GM18499 (cell line): Measurements from ENCODE around the gene ADCK2.
"Not testable (repeated sequence)": the region's sequence is repeated elsewhere in the genome, so short reads cannot be mapped to it uniquely, and the experiment has no call there.

ENCODE experiments used
- ATAC-seq: cut with Tn5 transposase; IDR thresholded peaks from one replicate; pipeline ENCODE4 v1.9.1; 2021; ENCODE audit warnings: moderate number of reproducible peaks; ENCODE audit not compliant: insufficient read depth, unreplicated experiment

The ADCK2 gene

DNA sequence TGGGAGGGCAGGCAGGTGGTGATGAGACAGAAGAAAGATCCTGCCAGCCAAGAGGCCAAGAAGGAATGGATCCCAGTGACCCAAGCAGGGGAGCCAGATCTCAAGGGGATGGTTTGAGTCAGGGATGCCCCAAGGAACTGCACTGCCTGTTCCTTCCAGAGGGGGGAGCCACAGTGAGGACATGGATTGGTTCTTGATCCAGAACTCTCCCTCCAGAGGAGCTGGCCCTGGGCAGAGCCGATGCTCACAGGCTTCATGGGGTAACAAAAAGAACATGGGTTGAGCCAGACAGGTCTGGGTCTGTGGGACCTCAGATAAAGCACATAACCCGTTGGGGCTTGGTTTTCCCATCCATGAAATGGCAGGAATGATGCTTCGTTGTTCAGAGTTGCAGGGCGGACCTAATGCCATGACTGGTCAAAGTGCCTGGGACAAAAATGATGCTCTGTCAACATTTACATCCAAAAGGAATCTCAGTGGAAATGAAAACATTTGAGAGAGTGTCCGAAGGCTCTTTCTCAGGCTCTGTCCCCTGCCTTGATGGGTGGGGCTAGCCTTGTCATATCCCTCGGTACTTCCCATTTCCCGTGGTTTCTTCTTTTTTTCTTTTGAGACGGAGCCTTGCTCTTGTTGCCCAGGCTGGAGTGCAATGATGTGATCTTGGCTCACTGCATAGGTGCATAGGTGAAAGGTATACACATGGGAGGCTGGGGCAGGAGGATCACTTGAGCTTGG, 27.4 kb upstream of the ADCK2 start:
- no peak for ATAC-seq

- ATAC-seq, result no peak
Observed at GRCh38 chr7:140646931-140647647, 25.7 kb upstream of the ADCK2 start.

- ATAC-seq, result no peak
Observed at GRCh38 chr7:140649556-140650205, 23.1 kb upstream of the ADCK2 start.

- no peak for ATAC-seq
Observed at GRCh38 chr7:140650367-140650766, 22.4 kb upstream of the ADCK2 start.

- ATAC-seq, result no peak
Observed at GRCh38 chr7:140653319-140654108, 19.2 kb upstream of the ADCK2 start.

DNA sequence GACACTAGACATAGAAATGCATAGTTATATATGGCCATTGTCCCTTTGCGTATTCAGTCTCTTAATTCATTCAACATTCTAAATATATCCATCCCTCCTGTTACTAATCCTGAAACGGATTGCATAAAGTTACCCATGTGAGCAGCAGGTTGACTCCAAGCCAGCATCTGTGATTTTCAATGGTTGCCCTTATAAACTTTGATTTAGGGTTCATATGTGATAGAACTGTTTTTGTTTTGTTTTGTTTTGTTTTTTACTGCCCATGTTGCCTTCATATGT, 18.7 kb upstream of the ADCK2 start:
- no peak for ATAC-seq

GRCh38 chr7:140654661-140655060, 18.1 kb upstream of the ADCK2 start:
- ATAC-seq, result no peak

GRCh38 chr7:140655511-140656408, 17.0 kb upstream of the ADCK2 start:
- ATAC-seq, result no peak

- no peak for ATAC-seq
Observed at GRCh38 chr7:140656548-140657515, 15.9 kb upstream of the ADCK2 start.

- no peak for ATAC-seq
Observed at GRCh38 chr7:140657891-140658290, 14.9 kb upstream of the ADCK2 start.

- ATAC-seq, result no peak
Observed at GRCh38 chr7:140659856-140660255, 12.9 kb upstream of the ADCK2 start.

DNA sequence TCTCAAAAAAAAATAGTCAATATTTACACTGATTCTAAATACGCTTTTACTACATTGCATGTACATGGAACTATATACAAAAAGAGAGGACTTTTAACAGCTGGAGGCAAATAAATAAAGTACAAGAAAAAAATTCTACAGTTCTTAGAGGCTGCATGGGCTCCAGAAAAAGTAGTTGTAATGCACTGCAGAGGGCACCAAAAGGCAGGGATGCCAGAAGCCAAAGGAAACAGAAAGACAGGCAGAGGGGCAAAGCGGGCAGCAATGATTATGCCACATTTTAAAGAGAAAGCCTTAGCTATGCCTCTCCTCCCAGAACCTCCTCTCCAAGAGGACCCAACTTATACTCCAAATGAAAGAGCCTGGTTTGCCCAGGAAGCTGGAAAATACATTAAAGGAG, 11.6 kb upstream of the ADCK2 start:
- ATAC-seq, result no peak

- ATAC-seq, result not testable (repeated sequence)
Observed at GRCh38 chr7:140662938-140663337, 9.8 kb upstream of the ADCK2 start.

DNA sequence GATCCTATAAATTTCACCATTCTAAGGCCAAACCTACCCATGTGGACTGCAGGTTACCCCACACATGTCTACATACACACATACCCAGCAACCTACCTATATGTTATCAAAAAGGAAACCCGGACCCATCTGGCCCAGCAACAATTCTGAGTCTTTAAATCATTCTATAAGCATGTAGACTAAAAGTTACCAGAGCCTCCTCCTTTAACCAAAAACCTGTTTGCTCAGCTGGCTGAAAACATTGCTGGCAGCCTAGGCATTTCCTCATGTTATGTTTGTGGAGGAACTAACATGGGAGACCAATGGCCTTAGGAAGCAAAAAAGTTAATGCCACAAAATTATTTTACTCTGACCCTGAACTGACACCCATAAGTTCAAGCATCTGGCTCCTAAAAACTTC, 5.3 kb upstream of the ADCK2 start:
- ATAC-seq, result no peak

- ATAC-seq, result no peak
Observed at GRCh38 chr7:140668641-140669040, 4.1 kb upstream of the ADCK2 start.

DNA sequence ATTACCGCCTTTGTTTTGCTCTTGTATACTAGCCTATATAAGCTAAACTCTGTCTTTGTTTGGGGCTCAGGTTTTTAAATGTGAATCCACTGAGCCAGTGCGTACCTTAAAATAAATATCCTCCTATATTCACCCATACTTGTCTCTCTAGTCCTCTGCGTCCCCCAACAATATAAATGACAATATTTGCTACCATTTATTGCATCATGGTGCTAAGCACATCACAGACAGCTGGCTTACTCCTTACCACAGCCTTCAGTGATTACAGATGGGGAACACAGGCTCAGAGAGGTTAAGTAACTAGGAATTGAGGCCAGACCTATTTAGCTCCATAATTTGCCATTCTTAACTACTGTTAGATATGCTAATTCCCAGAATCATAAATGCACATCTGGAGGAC, 3.4 kb upstream of the ADCK2 start:
- no peak for ATAC-seq

- ATAC-seq, result not testable (repeated sequence)
Observed at GRCh38 chr7:140669862-140670261, 2.9 kb upstream of the ADCK2 start.

- no peak for ATAC-seq
Observed at GRCh38 chr7:140670343-140670935, 2.3 kb upstream of the ADCK2 start.
